DND-41 (cell line): Measurements from ENCODE around the gene JAZF1.

Source experiments
- ATAC-seq: fragments of 200-7000 bp; cut with Tn5 transposase; 3 replicates; pipeline ENCODE4 v1.9.1; 2021; ENCODE audit warnings: low read depth; ENCODE audit not compliant: insufficient read depth
- DNase-seq: peaks from one replicate; pipeline ENCODE4 v3.0.0-alpha.2; 2020
- H2AFZ ChIP-seq: 2 replicates; pipeline ENCODE4 v1.6.0; 2012; ENCODE audit warnings: low read depth, low read length
- H3K27ac ChIP-seq: 2 replicates; pipeline ENCODE4 v1.5.1; 2012; ENCODE audit warnings: low read length, inconsistent platforms
- H3K27me3 ChIP-seq: fragments of 200-600 bp; sonication (generic); 2 replicates; pipeline ENCODE4 v1.6.0; 2012; ENCODE audit warnings: low read length, mild to moderate bottlenecking, inconsistent platforms; ENCODE audit not compliant: insufficient read depth, poor library complexity
- H3K36me3 ChIP-seq: 2 replicates; pipeline ENCODE4 v1.5.1; 2012; ENCODE audit warnings: low read length, inconsistent platforms; ENCODE audit not compliant: insufficient read depth
- H3K4me1 ChIP-seq: 2 replicates; pipeline ENCODE4 v1.5.1; 2012; ENCODE audit warnings: mild to moderate bottlenecking, low read length; ENCODE audit not compliant: insufficient read depth
- H3K4me2 ChIP-seq: 2 replicates; pipeline ENCODE4 v1.6.0; 2012; ENCODE audit warnings: mild to moderate bottlenecking, moderate library complexity, low read length, inconsistent platforms; ENCODE audit not compliant: insufficient read depth
- H3K4me3 ChIP-seq, 2 experiments: fragments of 200-600 bp in 1 of 2; shearing (Covaris generic) in 1 of 2; 2 replicates each; pipeline ENCODE4 v1.5.1; 2012 to 2016; ENCODE audit warnings: inconsistent platforms in 2 of 2, low read length in 2 of 2, mild to moderate bottlenecking in 2 of 2, low read depth in 1 of 2, moderate library complexity in 1 of 2
- H3K79me2 ChIP-seq: 2 replicates; pipeline ENCODE4 v1.6.0; 2012; ENCODE audit warnings: low read length, inconsistent platforms; ENCODE audit not compliant: insufficient read depth
- H3K9ac ChIP-seq: 2 replicates; pipeline ENCODE4 v1.6.0; 2012; ENCODE audit warnings: low read depth, mild to moderate bottlenecking, inconsistent platforms, low read length, moderate library complexity
- H3K9me3 ChIP-seq: 2 replicates; pipeline ENCODE4 v1.5.1; 2012; ENCODE audit warnings: low read length, moderate library complexity, mild to moderate bottlenecking, inconsistent platforms; ENCODE audit not compliant: insufficient read depth, severe bottlenecking
- H4K20me1 ChIP-seq: 2 replicates; pipeline ENCODE4 v1.6.0; 2012; ENCODE audit warnings: low read length; ENCODE audit not compliant: insufficient read depth
- EZH2 ChIP-seq: IDR thresholded peaks from 3 replicates; pipeline ENCODE4 v1.6.1; 2012; ENCODE audit warnings: borderline replicate concordance, low read depth, mild to moderate bottlenecking, moderate library complexity, low read length, inconsistent platforms; ENCODE audit not compliant: severe bottlenecking
- TF ChIP-seq, protein P1 (sequence below): IDR thresholded peaks from 2 replicates; pipeline ENCODE4 v1.5.1; 2012; ENCODE audit warnings: borderline replicate concordance, low read length, moderate library complexity, mild to moderate bottlenecking; ENCODE audit not compliant: poor library complexity, severe bottlenecking; ENCODE audit errors: extremely low read depth

JAZF1 gene

DNA sequence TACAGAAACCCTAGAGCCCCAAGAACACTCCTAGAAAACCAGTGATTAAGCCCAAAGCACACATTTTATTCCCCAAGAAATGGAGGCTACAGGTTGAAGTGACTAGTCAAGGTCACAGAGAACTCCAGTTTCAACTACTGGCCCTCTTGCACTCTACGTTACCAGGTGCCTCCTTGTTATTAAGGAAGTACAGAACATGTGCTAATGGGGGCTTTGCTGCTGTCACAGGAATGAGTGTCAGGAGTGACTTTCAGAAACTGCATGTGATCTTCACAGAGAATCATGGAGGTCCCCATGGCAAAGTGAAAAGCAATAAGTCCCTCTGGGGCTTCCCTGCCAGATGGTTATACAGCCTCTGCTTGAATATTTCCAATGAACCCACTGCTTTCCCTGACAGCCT lies 19.3 kb downstream of the JAZF1 start:
- Histone ChIP-seq H3K36me3 (no peaks in the 10 kb centered on the region), H3K27me3 (no peaks in the 10 kb centered on the region), H3K27ac (no peak overlapping the region), H3K4me3 (no peak overlapping the region), H3K4me2 (no peak overlapping the region), H3K79me2 (no peaks in the 10 kb centered on the region), H3K9ac (no peak overlapping the region), H4K20me1 (no peaks in the 10 kb centered on the region), H3K9me3 (no peaks in the 10 kb centered on the region), H2AFZ (no peak overlapping the region), H3K4me1 (no peaks in the 10 kb centered on the region)
- ATAC-seq: no peak
- TF ChIP-seq EZH2: no peak
- TF ChIP-seq, protein P1, sequence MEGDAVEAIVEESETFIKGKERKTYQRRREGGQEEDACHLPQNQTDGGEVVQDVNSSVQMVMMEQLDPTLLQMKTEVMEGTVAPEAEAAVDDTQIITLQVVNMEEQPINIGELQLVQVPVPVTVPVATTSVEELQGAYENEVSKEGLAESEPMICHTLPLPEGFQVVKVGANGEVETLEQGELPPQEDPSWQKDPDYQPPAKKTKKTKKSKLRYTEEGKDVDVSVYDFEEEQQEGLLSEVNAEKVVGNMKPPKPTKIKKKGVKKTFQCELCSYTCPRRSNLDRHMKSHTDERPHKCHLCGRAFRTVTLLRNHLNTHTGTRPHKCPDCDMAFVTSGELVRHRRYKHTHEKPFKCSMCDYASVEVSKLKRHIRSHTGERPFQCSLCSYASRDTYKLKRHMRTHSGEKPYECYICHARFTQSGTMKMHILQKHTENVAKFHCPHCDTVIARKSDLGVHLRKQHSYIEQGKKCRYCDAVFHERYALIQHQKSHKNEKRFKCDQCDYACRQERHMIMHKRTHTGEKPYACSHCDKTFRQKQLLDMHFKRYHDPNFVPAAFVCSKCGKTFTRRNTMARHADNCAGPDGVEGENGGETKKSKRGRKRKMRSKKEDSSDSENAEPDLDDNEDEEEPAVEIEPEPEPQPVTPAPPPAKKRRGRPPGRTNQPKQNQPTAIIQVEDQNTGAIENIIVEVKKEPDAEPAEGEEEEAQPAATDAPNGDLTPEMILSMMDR: no peak
- no peak for DNase-seq

DNA sequence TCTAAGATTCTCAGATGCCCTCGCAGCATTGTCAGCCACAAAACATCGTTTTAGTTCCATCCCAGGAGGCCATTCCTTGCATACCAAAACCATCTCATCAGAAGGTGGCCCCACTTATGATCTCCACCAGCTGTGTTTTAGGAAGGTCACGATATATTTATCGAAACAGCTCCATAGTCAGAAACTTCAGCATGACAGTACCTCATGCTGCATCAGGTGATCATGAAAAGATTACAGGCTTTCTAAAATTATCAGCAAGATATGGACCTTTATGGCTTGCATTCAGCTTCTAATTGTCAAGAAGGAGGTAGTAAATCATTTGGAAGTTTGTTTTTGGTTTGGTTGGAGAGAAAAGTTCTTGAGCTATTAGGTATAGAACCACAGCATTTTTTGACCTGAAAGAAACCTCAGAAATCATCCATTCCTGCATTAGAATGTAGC lies 20.0 kb downstream of the JAZF1 start:
- Histone ChIP-seq H3K79me2 (no peaks in the 10 kb centered on the region), H3K4me2 (no peak overlapping the region), H3K27ac (no peak overlapping the region)

DNA sequence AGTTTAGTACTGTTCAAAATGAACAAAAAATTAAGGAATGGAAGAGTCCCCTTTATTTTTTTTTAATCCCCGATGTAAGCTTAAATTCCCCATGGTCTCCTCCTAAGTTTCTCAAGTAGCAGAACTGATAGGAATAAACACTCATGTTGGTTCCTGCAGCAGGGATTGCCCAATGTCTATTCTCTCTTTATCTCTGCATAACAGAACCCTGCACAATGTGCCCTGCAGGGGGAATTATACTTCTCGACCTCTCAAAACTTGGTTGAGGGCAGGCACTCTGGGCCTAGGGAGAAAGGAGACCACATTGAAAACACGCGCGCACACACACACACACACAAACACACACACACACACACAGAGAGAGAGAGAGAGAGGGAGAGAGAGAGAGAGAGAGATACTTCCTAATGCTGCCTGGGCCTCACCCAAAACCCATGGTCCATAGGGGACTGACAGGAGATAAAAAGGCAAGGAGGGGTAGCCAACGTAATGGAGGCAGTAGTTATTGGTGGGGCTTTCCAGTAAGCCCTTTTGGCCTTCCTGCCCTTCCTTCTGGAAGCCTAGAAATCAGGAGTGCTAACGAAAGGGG lies 22.7 kb downstream of the JAZF1 start:
- no peak overlapping the region for H3K9ac ChIP-seq
- H3K27ac ChIP-seq: no peak overlapping the region
- TF ChIP-seq EZH2: no peak
- TF ChIP-seq, protein P1: no peak
- no peak overlapping the region for H3K4me2 ChIP-seq
- no peaks in the 10 kb centered on the region for H3K9me3 ChIP-seq
- H3K36me3 ChIP-seq: no peaks in the 10 kb centered on the region
- no peak overlapping the region for H3K4me3 ChIP-seq
- ATAC-seq (no peak), DNase-seq (no peak)
- H3K27me3 ChIP-seq: no peaks in the 10 kb centered on the region
- no peaks in the 10 kb centered on the region; the same call in 1 of the 2 replicates for H4K20me1 ChIP-seq
- H2AFZ ChIP-seq: no peak overlapping the region
- no peaks in the 10 kb centered on the region for H3K79me2 ChIP-seq
- H3K4me1 ChIP-seq: no peaks in the 10 kb centered on the region

More for the DNA sequence above, 20.0 kb downstream of the JAZF1 start:
- no peaks in the 10 kb centered on the region for H3K9me3 ChIP-seq
- no peak overlapping the region for H3K9ac ChIP-seq
- H2AFZ ChIP-seq: no peak overlapping the region
- H3K36me3 ChIP-seq: no peaks in the 10 kb centered on the region
- DNase-seq (no peak), ATAC-seq (no peak)
- no peak for TF ChIP-seq EZH2
- TF ChIP-seq, protein P1: no peak
- no peaks in the 10 kb centered on the region for H4K20me1 ChIP-seq
- no peak overlapping the region for H3K4me3 ChIP-seq
- no peaks in the 10 kb centered on the region for H3K4me1 ChIP-seq
- no peaks in the 10 kb centered on the region for H3K27me3 ChIP-seq
